ENCODE measurements around the gene SPATA2L. TPM values are rescaled to one million over a fixed set of nuclear protein-coding genes. Genes with fewer than 3 reads are reported as not detected.

Gene SPATA2L
- total and polyA plus RNA-seq, 10 of the 15 experiments (the other 5 are each of a cell fraction or from before 2014, with no cell fraction given), result 0.20 to 6.9 (median 3.9) TPM; not detected in 1

DNA sequence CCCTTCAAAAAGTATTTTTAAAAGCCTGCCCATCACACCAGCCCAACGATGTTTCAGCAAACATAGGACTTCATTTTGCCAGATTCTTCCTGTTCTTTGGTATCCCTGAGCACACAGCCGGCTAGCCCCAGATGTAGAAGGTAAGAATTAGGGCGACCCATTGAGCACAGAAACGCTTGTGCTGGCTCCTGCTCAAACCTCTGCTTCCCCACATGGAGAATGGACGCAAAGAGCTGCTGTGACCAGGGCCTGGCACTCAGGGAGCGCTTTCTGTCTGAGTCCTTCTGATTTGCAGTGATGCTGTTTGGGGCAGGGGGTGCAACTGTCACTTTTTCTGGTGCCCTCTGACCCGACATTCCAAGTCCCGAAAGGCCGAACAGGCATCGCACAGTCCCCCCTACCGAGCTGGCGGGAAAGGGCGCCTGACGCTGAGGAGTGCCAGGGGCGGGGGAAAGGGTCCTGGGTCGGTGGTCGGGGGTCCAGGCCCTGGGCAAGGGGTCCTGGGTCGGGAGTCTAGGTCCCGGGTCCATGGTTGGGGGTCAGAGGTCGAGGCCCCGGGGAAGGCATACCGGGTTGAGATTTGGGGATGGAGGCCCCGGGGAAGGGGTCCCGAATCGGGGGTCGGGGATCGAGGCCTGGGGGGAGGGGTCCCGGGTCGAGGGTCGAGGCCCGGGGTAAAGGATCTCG is 44.9 kb downstream of the SPATA2L start (continued):
- TF ChIP-seq, protein P1, sequence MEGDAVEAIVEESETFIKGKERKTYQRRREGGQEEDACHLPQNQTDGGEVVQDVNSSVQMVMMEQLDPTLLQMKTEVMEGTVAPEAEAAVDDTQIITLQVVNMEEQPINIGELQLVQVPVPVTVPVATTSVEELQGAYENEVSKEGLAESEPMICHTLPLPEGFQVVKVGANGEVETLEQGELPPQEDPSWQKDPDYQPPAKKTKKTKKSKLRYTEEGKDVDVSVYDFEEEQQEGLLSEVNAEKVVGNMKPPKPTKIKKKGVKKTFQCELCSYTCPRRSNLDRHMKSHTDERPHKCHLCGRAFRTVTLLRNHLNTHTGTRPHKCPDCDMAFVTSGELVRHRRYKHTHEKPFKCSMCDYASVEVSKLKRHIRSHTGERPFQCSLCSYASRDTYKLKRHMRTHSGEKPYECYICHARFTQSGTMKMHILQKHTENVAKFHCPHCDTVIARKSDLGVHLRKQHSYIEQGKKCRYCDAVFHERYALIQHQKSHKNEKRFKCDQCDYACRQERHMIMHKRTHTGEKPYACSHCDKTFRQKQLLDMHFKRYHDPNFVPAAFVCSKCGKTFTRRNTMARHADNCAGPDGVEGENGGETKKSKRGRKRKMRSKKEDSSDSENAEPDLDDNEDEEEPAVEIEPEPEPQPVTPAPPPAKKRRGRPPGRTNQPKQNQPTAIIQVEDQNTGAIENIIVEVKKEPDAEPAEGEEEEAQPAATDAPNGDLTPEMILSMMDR (IDR thresholded peaks at IDR 0.05 in 2 of 3, conservative IDR thresholded peaks at IDR 0.05 in 1 of 3; ENCODE audit: control insufficient read depth in 2 of 3, extremely low read depth in 1 of 3, insufficient read depth in 1 of 3, low read depth in 3 of 3, low read length in 3 of 3), result no peak
- no peak for TF ChIP-seq ZNF217 (IDR thresholded peaks at IDR 0.05)
- TF ChIP-seq TCF7 (IDR thresholded peaks at IDR 0.05; ENCODE audit: borderline replicate concordance), result no peak
- TF ChIP-seq, protein P2, sequence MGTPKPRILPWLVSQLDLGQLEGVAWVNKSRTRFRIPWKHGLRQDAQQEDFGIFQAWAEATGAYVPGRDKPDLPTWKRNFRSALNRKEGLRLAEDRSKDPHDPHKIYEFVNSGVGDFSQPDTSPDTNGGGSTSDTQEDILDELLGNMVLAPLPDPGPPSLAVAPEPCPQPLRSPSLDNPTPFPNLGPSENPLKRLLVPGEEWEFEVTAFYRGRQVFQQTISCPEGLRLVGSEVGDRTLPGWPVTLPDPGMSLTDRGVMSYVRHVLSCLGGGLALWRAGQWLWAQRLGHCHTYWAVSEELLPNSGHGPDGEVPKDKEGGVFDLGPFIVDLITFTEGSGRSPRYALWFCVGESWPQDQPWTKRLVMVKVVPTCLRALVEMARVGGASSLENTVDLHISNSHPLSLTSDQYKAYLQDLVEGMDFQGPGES (IDR thresholded peaks at IDR 0.05), result no peak
- TF ChIP-seq YY1 (IDR thresholded peaks at IDR 0.05; ENCODE audit: low read depth, low read length), result no peak
- TF ChIP-seq ZSCAN29 (IDR thresholded peaks at IDR 0.05), result no peak
- no peak for TF ChIP-seq POLR2A (IDR thresholded peaks at IDR 0.05; ENCODE audit: low read depth, low read length)
- no peak for TF ChIP-seq ESRRA (IDR thresholded peaks at IDR 0.05; ENCODE audit: low read length)
- TF ChIP-seq, protein P3, sequence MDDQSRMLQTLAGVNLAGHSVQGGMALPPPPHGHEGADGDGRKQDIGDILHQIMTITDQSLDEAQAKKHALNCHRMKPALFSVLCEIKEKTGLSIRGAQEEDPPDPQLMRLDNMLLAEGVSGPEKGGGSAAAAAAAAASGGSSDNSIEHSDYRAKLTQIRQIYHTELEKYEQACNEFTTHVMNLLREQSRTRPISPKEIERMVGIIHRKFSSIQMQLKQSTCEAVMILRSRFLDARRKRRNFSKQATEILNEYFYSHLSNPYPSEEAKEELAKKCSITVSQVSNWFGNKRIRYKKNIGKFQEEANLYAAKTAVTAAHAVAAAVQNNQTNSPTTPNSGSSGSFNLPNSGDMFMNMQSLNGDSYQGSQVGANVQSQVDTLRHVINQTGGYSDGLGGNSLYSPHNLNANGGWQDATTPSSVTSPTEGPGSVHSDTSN (IDR thresholded peaks at IDR 0.05; ENCODE audit: insufficient replicate concordance, low read depth, low read length), result no peak
- TF ChIP-seq CBX5 (IDR thresholded peaks at IDR 0.05; ENCODE audit: low read depth), result no peak
- no peak for TF ChIP-seq NFYA (IDR thresholded peaks at IDR 0.05; ENCODE audit: borderline replicate concordance, low read depth, low read length)
- TF ChIP-seq, protein P4, sequence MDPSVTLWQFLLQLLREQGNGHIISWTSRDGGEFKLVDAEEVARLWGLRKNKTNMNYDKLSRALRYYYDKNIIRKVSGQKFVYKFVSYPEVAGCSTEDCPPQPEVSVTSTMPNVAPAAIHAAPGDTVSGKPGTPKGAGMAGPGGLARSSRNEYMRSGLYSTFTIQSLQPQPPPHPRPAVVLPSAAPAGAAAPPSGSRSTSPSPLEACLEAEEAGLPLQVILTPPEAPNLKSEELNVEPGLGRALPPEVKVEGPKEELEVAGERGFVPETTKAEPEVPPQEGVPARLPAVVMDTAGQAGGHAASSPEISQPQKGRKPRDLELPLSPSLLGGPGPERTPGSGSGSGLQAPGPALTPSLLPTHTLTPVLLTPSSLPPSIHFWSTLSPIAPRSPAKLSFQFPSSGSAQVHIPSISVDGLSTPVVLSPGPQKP (IDR thresholded peaks at IDR 0.05; ENCODE audit: low read depth, low read length), result no peak
